Mucosa of gallbladder (tissue), 1 donor: Measurements from ENCODE around the gene NPEPL1. TPM values are rescaled to one million over a fixed set of nuclear protein-coding genes. Genes with fewer than 3 reads are reported as not detected.
A peak's percentile ranks its signal among the peaks of the same experiment; 100 is the strongest.
"Not testable (repeated sequence)": the region's sequence is repeated elsewhere in the genome, so short reads cannot be mapped to it uniquely, and the experiment has no call there.

Experiments used
- DNase-seq: peaks from one replicate; pipeline ENCODE4 v3.0.0-alpha.2; 2020; ENCODE audit warnings: low spot score
- total RNA-seq: library from RNA; stranded (reverse); gene quantifications from one replicate; pipeline ENCODE4 v1.2.1, GENCODE V29; 2021
- donor health status: DM: no; HTN: no; CAD: no.

Gene NPEPL1
- total RNA-seq, 1 donor from 2014 or later, result 39.1 TPM

- DNase-seq, result no peak
Measured at GRCh38 chr20:58740356-58741308, 48.0 kb downstream of the NPEPL1 start.

GRCh38 chr20:58741384-58741783 is 48.8 kb downstream of the NPEPL1 start:
- DNase-seq, result no peak

- no peak for DNase-seq
Measured at GRCh38 chr20:58742668-58743566, 50.3 kb downstream of the NPEPL1 start.

- DNase-seq, result no peak
Measured at GRCh38 chr20:58743929-58744534, 51.4 kb downstream of the NPEPL1 start.

- no peak for DNase-seq
Measured at GRCh38 chr20:58744836-58745235, 52.2 kb downstream of the NPEPL1 start.

- no peak for DNase-seq
Measured at GRCh38 chr20:58745391-58745790, 52.8 kb downstream of the NPEPL1 start.

- DNase-seq, result no peak
Measured at GRCh38 chr20:58746620-58747019, 54.0 kb downstream of the NPEPL1 start.

GRCh38 chr20:58747211-58747610 is 54.6 kb downstream of the NPEPL1 start:
- no peak for DNase-seq

GRCh38 chr20:58748618-58749017 is 56.0 kb downstream of the NPEPL1 start:
- DNase-seq, result no peak

GRCh38 chr20:58749098-58749769 is 56.6 kb downstream of the NPEPL1 start:
- no peak for DNase-seq

- DNase-seq, result no peak
Measured at GRCh38 chr20:58749979-58750378, 57.4 kb downstream of the NPEPL1 start.

- DNase-seq, result not testable (repeated sequence)
Measured at GRCh38 chr20:58750706-58751105, 58.1 kb downstream of the NPEPL1 start.

- DNase-seq, result no peak
Measured at GRCh38 chr20:58751979-58752378, 59.4 kb downstream of the NPEPL1 start.

GRCh38 chr20:58752565-58752964 is 60.0 kb downstream of the NPEPL1 start:
- no peak for DNase-seq

- DNase-seq, result no peak
Measured at GRCh38 chr20:58753267-58753921, 60.8 kb downstream of the NPEPL1 start.

- peak; percentile 7 for DNase-seq
Measured at GRCh38 chr20:58753922-58754551, 61.4 kb downstream of the NPEPL1 start.

GRCh38 chr20:58754584-58754983 is 62.0 kb downstream of the NPEPL1 start:
- DNase-seq, result peak; percentile 3

GRCh38 chr20:58755062-58755697 is 62.6 kb downstream of the NPEPL1 start:
- DNase-seq, result peak; percentile 4

- peak; percentile 8 for DNase-seq
Measured at GRCh38 chr20:58755766-58756449, 63.3 kb downstream of the NPEPL1 start.
